DND-41 (cell line): ENCODE results near the gene MAP4K5.
"Not testable (repeated sequence)": the region's sequence is repeated elsewhere in the genome, so short reads cannot be mapped to it uniquely, and the experiment has no call there.

Experiments
- EZH2 ChIP-seq: IDR thresholded peaks from 3 replicates; pipeline ENCODE4 v1.6.1; 2012; ENCODE audit warnings: borderline replicate concordance, low read depth, mild to moderate bottlenecking, moderate library complexity, low read length, inconsistent platforms; ENCODE audit not compliant: severe bottlenecking
- TF ChIP-seq, protein P1 (sequence below): IDR thresholded peaks from 2 replicates; pipeline ENCODE4 v1.5.1; 2012; ENCODE audit warnings: borderline replicate concordance, low read length, moderate library complexity, mild to moderate bottlenecking; ENCODE audit not compliant: poor library complexity, severe bottlenecking; ENCODE audit errors: extremely low read depth

DNA sequence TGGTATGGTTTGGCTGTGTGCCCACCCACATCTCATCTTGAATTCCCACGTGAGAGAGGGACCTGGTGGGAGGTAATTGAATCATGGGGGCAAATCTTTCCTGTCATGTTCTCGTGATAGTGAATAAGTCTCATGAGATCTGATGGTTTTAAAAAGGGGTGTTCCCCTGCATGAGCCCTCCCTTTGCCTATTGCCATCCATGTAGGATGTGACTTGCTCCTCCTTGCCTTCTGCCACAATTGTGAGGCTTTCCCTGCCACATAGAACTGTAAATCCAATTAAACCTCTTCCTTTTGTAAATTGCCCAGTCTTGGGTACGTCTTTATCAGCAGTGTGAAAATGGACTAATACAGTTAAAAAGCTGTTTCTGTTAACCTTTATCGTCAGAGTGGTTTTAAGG lies 5.7 kb upstream of the MAP4K5 start:
- TF ChIP-seq, protein P1, sequence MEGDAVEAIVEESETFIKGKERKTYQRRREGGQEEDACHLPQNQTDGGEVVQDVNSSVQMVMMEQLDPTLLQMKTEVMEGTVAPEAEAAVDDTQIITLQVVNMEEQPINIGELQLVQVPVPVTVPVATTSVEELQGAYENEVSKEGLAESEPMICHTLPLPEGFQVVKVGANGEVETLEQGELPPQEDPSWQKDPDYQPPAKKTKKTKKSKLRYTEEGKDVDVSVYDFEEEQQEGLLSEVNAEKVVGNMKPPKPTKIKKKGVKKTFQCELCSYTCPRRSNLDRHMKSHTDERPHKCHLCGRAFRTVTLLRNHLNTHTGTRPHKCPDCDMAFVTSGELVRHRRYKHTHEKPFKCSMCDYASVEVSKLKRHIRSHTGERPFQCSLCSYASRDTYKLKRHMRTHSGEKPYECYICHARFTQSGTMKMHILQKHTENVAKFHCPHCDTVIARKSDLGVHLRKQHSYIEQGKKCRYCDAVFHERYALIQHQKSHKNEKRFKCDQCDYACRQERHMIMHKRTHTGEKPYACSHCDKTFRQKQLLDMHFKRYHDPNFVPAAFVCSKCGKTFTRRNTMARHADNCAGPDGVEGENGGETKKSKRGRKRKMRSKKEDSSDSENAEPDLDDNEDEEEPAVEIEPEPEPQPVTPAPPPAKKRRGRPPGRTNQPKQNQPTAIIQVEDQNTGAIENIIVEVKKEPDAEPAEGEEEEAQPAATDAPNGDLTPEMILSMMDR = not testable (repeated sequence)
- TF ChIP-seq EZH2 = not testable (repeated sequence)
